KMS-11 (cell line): Measurements from ENCODE around the gene HAUS5.

ENCODE experiments used
- H2AFZ ChIP-seq: fragments of 200-600 bp; sonication (generic); 2 replicates; pipeline ENCODE4 v1.6.1; 2016; ENCODE audit warnings: antibody characterized with exemption, mixed run types, low read depth
- H3K27ac ChIP-seq: fragments of 200-600 bp; sonication (generic); 2 replicates; pipeline ENCODE4 v1.6.1; 2016; ENCODE audit warnings: mild to moderate bottlenecking, mixed run types
- H3K27me3 ChIP-seq: fragments of 200-600 bp; sonication (generic); 2 replicates; pipeline ENCODE4 v1.6.1; 2017; ENCODE audit warnings: mild to moderate bottlenecking, low read depth, mixed run types, moderate library complexity; ENCODE audit not compliant: insufficient read depth
- H3K36me3 ChIP-seq: fragments of 200-600 bp; sonication (generic); 2 replicates; pipeline ENCODE4 v1.6.1; 2017; ENCODE audit warnings: mild to moderate bottlenecking, mixed run types; ENCODE audit not compliant: insufficient read depth
- H3K4me1 ChIP-seq: fragments of 200-600 bp; sonication (generic); 2 replicates; pipeline ENCODE4 v1.6.1; 2016; ENCODE audit warnings: mild to moderate bottlenecking, low read depth, mixed run types; ENCODE audit not compliant: poor library complexity, severe bottlenecking
- H3K4me2 ChIP-seq: fragments of 200-600 bp; sonication (generic); 2 replicates; pipeline ENCODE4 v1.7.0; 2016; ENCODE audit warnings: mild to moderate bottlenecking, mixed run types
- H3K4me3 ChIP-seq: fragments of 200-600 bp; sonication (generic); IDR thresholded peaks from 2 replicates; pipeline ENCODE4 v1.6.1; 2017; ENCODE audit warnings: low read depth, low read length, mixed read lengths; ENCODE audit not compliant: insufficient read depth
- H3K79me2 ChIP-seq: fragments of 200-600 bp; sonication (generic); 2 replicates; pipeline ENCODE4 v1.6.1; 2016; ENCODE audit warnings: low read depth, mixed run types; ENCODE audit not compliant: insufficient read depth
- H3K9ac ChIP-seq: fragments of 200-600 bp; sonication (generic); 2 replicates; pipeline ENCODE4 v1.6.1; 2016; ENCODE audit warnings: mild to moderate bottlenecking, mixed run types
- H4K20me1 ChIP-seq: fragments of 200-600 bp; sonication (generic); 2 replicates; pipeline ENCODE4 v1.6.1; 2016; ENCODE audit warnings: mild to moderate bottlenecking, mixed run types; ENCODE audit not compliant: insufficient read depth
- TF ChIP-seq, protein P1 (sequence below): fragments of 200-600 bp; sonication (generic); conservative IDR thresholded peaks from 2 replicates; pipeline ENCODE4 v1.6.1; 2017; ENCODE audit warnings: low read depth, mild to moderate bottlenecking, antibody characterized with exemption, low read length, moderate library complexity, mixed read lengths

Gene HAUS5

DNA sequence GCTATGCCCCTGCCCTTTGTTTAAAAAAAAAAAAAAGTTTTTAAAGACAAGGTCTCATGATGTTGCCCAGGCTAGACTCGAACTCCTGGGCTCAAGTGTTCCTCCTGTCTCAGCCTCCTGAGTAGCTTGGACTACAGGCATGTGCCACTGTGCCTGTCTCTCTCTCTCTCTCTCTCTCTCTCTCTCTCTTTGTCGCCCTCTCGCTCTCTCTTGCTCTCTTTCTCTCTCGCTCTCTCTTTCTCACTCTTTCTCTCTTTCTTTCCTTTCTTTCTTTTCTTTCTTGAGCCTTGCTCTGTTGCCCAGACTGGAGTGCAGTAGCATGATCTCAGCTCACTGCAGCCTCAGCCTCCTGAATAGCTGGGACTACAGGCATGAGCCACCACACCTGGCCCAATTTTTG is 43.1 kb downstream of the HAUS5 start:
- no peaks in the 10 kb centered on the region for H3K27me3 ChIP-seq
- no peak overlapping the region for H3K9ac ChIP-seq
- peaks cover 6% of the 10 kb centered on the region; the same call in 1 of the 2 replicates for H3K79me2 ChIP-seq
- TF ChIP-seq, protein P1, sequence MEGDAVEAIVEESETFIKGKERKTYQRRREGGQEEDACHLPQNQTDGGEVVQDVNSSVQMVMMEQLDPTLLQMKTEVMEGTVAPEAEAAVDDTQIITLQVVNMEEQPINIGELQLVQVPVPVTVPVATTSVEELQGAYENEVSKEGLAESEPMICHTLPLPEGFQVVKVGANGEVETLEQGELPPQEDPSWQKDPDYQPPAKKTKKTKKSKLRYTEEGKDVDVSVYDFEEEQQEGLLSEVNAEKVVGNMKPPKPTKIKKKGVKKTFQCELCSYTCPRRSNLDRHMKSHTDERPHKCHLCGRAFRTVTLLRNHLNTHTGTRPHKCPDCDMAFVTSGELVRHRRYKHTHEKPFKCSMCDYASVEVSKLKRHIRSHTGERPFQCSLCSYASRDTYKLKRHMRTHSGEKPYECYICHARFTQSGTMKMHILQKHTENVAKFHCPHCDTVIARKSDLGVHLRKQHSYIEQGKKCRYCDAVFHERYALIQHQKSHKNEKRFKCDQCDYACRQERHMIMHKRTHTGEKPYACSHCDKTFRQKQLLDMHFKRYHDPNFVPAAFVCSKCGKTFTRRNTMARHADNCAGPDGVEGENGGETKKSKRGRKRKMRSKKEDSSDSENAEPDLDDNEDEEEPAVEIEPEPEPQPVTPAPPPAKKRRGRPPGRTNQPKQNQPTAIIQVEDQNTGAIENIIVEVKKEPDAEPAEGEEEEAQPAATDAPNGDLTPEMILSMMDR: no peak
- H3K36me3 ChIP-seq: peaks cover 3% of the 10 kb centered on the region; the same call in 1 of the 2 replicates
- no peak overlapping the region for H3K27ac ChIP-seq
- H3K4me2 ChIP-seq: no peak overlapping the region
- no peaks in the 10 kb centered on the region for H3K4me1 ChIP-seq
- no peak overlapping the region for H2AFZ ChIP-seq
- H3K4me3 ChIP-seq: no peak overlapping the region
- no peaks in the 10 kb centered on the region for H4K20me1 ChIP-seq

DNA sequence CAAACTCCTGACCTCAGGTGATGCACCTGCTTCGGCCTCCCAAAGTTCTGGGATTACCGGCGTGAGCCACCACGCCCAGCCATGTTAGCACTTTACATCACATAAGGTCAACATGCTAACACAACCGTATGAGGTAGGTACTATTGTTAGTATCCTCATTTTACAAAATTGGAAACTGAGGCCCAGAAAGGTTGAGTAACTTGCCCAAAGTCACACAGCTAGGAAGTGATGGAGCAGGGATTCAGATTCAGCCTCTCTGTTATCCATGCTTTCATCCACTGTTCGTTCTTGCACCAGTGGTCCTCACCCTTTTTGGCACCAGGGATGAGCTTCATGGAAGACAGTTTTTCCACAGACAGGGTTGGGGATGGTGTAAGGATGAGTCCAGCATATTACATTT is 44.2 kb downstream of the HAUS5 start:
- Histone ChIP-seq H3K4me3 (no peak overlapping the region), H3K27ac (no peak overlapping the region), H3K79me2 (no peaks in the 10 kb centered on the region; the same call in 1 of the 2 replicates), H3K4me1 (no peaks in the 10 kb centered on the region), H3K36me3 (peaks cover 3% of the 10 kb centered on the region; the same call in 1 of the 2 replicates), H3K4me2 (no peak overlapping the region), H3K27me3 (no peaks in the 10 kb centered on the region), H3K9ac (no peak overlapping the region), H4K20me1 (no peaks in the 10 kb centered on the region), H2AFZ (no peak overlapping the region)
- TF ChIP-seq, protein P1: no peak

DNA sequence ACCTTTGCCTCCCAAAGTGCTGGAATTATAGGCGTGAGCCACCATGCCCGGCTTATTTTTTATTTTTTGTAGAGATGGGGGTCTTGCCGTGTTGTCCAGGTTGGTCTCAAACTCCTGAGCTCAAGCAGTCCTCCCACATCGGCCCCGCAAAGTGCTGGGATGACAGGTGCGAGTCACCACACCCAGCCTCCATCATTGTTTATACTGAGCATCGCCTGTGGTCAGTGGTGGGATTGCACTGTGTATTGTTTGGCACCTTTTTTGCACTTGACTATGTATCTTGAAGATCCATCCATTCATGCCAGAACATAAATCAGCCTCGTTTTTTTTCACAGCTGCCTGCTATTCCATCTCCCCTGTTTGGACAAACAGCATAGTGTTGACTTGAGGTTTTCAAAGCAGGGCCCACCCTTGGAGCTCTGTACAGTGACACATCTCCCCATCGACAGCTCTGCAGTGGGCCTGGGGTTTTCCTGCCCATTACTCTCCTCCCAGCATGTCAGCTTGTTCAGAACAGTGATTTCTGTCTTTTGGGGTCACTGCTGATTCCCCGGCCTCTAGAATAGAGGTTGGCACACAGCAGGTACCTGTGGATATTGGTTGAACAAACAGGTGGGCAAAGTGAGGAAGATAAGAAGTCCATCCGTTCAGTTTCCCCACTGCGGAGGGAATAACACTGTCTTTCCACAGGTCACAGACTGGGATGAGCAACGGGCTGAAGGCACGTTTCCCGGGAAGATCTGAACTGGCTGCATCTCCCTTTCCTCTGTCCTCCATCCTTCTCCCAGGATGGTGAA is 45.6 kb downstream of the HAUS5 start:
- TF ChIP-seq, protein P1: peak; percentile 26; the same call in 1 of the 2 replicates
- Histone ChIP-seq H3K4me1 (no peaks in the 10 kb centered on the region), H3K27me3 (no peaks in the 10 kb centered on the region), H3K4me3 (no peak overlapping the region), H4K20me1 (no peaks in the 10 kb centered on the region), H3K36me3 (peaks cover 3% of the 10 kb centered on the region; the same call in 1 of the 2 replicates), H3K79me2 (no peaks in the 10 kb centered on the region; the same call in 1 of the 2 replicates), H3K4me2 (no peak overlapping the region), H3K27ac (no peak overlapping the region), H2AFZ (no peak overlapping the region), H3K9ac (no peak overlapping the region)

DNA sequence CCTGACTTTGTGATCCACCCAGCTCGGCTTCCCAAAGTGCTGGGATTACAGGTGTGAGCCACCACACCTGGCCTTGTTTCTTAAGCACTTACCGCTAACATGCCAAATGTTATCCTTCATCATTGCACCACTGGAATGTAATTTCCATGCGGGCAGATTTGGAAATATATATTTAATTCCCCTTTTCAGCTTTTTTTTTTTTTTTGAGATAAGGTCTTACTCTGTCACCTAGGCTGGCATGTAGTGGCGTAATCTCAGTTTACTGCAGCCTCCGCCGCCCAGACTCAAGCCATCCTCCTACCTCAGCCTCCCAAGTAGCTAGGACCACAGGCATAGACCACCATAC is 49.4 kb downstream of the HAUS5 start:
- Histone ChIP-seq H2AFZ (no peak overlapping the region), H3K36me3 (no peaks in the 10 kb centered on the region)

More for the DNA sequence above, 49.4 kb downstream of the HAUS5 start:
- H3K27me3 ChIP-seq: peaks cover 5% of the 10 kb centered on the region; the same call in 1 of the 2 replicates
- H3K9ac ChIP-seq: no peak overlapping the region
- H3K4me2 ChIP-seq: no peak overlapping the region
- no peaks in the 10 kb centered on the region for H3K4me1 ChIP-seq
- H4K20me1 ChIP-seq: no peaks in the 10 kb centered on the region
- no peaks in the 10 kb centered on the region for H3K79me2 ChIP-seq
- H3K4me3 ChIP-seq: no peak overlapping the region
- H3K27ac ChIP-seq: no peak overlapping the region
- TF ChIP-seq, protein P1: no peak
